GM08714 (cell line): ENCODE measurements around the gene MGAT5B.

Experiments used
- H3K4me3 ChIP-seq: fragments of 200-500 bp; sonication (Bioruptor generic); 2 replicates; pipeline ENCODE4 v1.5.1; 2014; ENCODE audit warnings: mild to moderate bottlenecking, low read length, inconsistent platforms
- ZNF274 ChIP-seq: IDR thresholded peaks from 2 replicates; pipeline ENCODE4 v1.6.1; 2012; ENCODE audit warnings: mild to moderate bottlenecking, low read depth, low read length

MGAT5B gene

DNA sequence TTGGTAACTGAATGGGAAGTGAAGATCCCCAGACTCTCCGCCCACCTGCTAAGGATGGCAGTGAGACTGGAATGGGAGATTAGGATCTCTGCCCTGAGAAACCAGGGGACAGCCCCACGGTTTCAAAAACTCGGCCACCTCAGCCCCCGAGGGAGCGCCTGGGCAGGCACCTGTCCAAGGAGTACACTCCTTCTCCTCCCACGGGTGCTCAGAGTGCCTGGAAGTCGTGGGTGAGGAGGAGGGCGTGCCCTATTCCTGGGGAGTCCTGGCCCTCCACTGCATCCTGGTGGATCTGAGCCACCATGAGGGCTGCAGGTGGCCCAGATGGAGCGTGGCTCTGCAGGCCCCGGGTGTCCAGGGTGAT lies 78.5 kb downstream of the MGAT5B start:
- no peak for TF ChIP-seq ZNF274
- no peak overlapping the region for H3K4me3 ChIP-seq

- no peak overlapping the region for H3K4me3 ChIP-seq
- no peak for TF ChIP-seq ZNF274
Measured at GRCh38 chr17:76947309-76947708, 79.1 kb downstream of the MGAT5B start.

GRCh38 chr17:76947771-76948170 lies 79.6 kb downstream of the MGAT5B start:
- TF ChIP-seq ZNF274: no peak
- no peak overlapping the region for H3K4me3 ChIP-seq

DNA sequence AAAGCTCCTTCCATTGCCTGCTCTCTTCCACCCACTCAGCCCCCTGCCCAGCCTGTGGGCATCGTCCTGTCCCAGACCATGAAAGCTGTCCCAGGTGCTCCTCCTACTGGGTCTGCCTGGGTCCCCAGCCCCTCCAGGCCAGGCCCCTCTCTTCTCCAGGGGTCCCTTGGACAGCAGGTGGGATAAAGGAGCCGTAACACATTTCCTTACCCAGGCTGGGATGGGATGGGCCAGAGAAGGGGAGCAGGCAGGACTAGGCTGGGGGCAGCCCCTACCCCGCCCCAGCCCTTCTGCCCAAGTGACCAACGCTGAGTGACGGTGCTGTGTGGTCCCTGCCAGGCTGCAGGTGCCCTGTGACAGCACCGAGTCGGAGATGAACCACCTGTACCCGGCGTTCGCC lies 80.1 kb downstream of the MGAT5B start:
- H3K4me3 ChIP-seq: no peak overlapping the region
- no peak for TF ChIP-seq ZNF274

DNA sequence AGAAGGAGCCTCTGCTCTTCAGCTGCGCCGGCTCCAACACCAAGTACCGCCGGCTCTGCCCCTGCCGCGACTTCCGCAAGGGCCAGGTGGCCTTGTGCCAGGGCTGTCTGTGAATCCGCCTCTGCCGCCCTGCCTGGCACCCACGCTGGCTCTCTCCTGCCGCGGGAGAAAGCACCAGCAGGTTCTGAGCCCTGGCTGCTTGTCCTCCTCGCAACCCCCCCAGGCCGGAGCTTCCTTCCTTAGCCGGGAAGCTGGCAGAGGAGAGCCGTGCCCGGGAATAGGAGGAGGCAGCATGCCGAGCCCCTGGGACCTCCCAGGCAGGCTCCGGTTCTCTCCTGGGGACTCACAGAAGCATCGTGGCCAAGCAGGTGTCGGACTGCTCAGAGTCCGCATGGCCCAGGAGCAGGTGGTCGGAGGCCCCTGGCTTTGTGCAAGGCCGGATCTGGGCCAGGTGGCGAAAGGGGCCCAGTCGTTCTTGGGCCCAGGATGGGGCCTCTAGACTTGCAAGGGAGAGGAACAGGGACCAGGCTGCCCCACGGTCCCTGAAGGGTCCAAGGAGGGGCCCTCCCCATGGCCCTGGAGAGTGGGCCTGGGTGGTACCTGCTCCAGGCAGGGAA lies 80.6 kb downstream of the MGAT5B start:
- TF ChIP-seq ZNF274: no peak
- no peak overlapping the region for H3K4me3 ChIP-seq

GRCh38 chr17:76949913-76950695 lies 81.9 kb downstream of the MGAT5B start:
- no peak for TF ChIP-seq ZNF274
- no peak overlapping the region for H3K4me3 ChIP-seq

- no peak for TF ChIP-seq ZNF274
- H3K4me3 ChIP-seq: no peak overlapping the region
Measured at GRCh38 chr17:76951375-76951905, 83.2 kb downstream of the MGAT5B start.

- H3K4me3 ChIP-seq: no peak overlapping the region
- no peak for TF ChIP-seq ZNF274
Measured at GRCh38 chr17:76952402-76952801, 84.2 kb downstream of the MGAT5B start.

GRCh38 chr17:76953066-76953465 lies 84.9 kb downstream of the MGAT5B start:
- no peak overlapping the region for H3K4me3 ChIP-seq
- TF ChIP-seq ZNF274: no peak

DNA sequence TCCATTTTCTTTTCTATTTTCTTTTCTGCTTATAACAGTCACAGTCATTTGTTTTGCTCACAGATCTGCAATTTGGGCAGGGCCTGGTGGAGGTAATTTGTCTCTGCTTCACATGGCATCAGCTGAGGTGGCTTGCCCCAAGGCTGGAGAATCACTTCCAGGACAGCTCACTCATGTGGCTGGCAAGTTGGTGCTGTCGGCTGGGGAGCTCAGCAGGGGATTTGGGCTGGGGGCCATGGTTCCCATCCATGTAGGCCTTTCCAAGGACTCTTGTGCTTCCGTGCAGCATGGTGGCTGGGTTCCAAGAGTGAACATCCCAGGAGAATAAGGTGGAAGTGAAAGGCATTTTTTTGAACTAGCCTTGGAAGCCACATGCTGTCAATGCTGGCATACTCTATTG lies 85.7 kb downstream of the MGAT5B start:
- TF ChIP-seq ZNF274: no peak
- H3K4me3 ChIP-seq: no peak overlapping the region

- TF ChIP-seq ZNF274: no peak
- H3K4me3 ChIP-seq: no peak overlapping the region
Measured at GRCh38 chr17:76955191-76955590, 87.0 kb downstream of the MGAT5B start.

GRCh38 chr17:76956846-76957540 lies 88.8 kb downstream of the MGAT5B start:
- H3K4me3 ChIP-seq: no peak overlapping the region
- no peak for TF ChIP-seq ZNF274

DNA sequence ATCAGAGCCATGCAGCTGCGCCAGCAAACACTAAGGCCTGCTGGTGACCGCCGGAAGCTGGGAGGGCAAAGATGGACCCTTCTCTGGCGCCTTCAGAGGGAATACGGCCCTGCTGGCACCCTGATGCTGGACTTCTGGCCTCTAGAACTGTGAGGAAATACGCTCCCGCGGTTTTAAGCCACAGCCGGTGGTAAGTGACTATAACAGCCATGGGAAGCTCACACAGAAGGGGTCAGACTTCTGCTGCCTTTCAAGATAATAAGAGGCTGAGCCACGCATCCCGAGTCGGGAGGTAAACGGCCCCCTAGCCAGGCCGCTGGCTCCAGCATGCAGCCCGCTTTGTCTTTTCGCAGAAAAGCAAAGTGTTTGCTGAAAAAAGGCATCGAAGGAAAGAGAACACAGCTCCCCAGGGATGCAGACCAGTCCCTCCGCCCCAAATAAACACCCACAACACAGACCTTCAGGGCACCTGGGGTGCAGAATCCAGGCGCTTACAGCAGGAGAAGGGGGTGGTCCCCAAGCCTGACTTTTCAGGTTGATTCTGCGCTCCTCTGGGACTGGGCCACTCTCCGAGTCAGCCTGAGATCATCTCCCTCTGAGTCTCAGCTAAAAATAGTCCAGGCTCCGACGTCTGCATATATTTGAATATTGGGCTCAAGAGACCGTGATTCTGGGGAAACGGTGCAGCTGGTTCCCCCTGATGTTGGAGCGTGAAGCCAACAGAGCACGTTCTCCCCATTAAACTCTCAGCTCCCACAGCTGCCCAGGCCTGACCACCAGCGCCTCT lies 89.7 kb downstream of the MGAT5B start:
- H3K4me3 ChIP-seq: no peak overlapping the region
- no peak for TF ChIP-seq ZNF274

GRCh38 chr17:76958974-76959373 lies 90.8 kb downstream of the MGAT5B start:
- no peak overlapping the region for H3K4me3 ChIP-seq
- TF ChIP-seq ZNF274: no peak
